Sigmoid colon (tissue), 7 donors: Measurements from ENCODE around the gene ZNF502. TPM values are rescaled to one million over a fixed set of nuclear protein-coding genes. Genes with fewer than 3 reads are reported as not detected.
A peak's percentile ranks its signal among the peaks of the same experiment; 100 is the strongest.

ENCODE experiments used
- DNase-seq: peaks from one replicate; pipeline ENCODE4 v3.0.0-alpha.2; 2019
- H3K27ac ChIP-seq, 4 donors: fragments of 200-600 bp; sonication (generic); one replicate each; pipeline ENCODE4 v1.5.1; 2016 to 2019; ENCODE audit warnings: mild to moderate bottlenecking in 1 of 4
- H3K27me3 ChIP-seq, 3 donors: fragments of 200-600 bp; sonication (generic); one replicate each; pipeline ENCODE4 v1.5.1; 2019; ENCODE audit warnings: mild to moderate bottlenecking in 1 of 3
- H3K36me3 ChIP-seq, 4 donors: fragments of 200-600 bp; sonication (generic); one replicate each; pipeline ENCODE4 v1.5.1; 2016 to 2019
- H3K4me1 ChIP-seq, 4 donors: fragments of 200-600 bp; sonication (generic); one replicate each; pipeline ENCODE4 v1.5.1; 2017 to 2019
- H3K4me3 ChIP-seq, 4 donors: fragments of 200-600 bp; sonication (generic); one replicate each; pipeline ENCODE4 v1.5.1; 2017 to 2019; ENCODE audit warnings: mild to moderate bottlenecking in 2 of 4, moderate library complexity in 1 of 4
- H3K9me3 ChIP-seq, 4 donors: fragments of 200-600 bp in 3 of 4; sonication (generic) in 3 of 4; one replicate each; pipeline versions ENCODE4 v1.5.1 to v1.6.1; 2013 to 2019
- CTCF ChIP-seq, 4 experiments: fragments of 450-650 bp in 3 of 4; fragments of 200-600 bp in 1 of 4; IDR thresholded peaks; one replicate each; pipeline ENCODE4 v1.5.1; 2016 to 2019; ENCODE audit warnings: antibody characterized with exemption in 4 of 4, mild to moderate bottlenecking in 3 of 4, moderate library complexity in 2 of 4
- EP300 ChIP-seq, 4 donors: sonication (generic); formaldehyde crosslinking; IDR thresholded peaks; one replicate each; pipeline ENCODE4 v1.6.1; 2017; ENCODE audit warnings: antibody characterized with exemption in 4 of 4
- POLR2A ChIP-seq, 2 donors: fragments of 450-650 bp; IDR thresholded peaks; one replicate each; pipeline ENCODE4 v1.6.1; 2016; ENCODE audit warnings: antibody characterized with exemption in 2 of 2, mild to moderate bottlenecking in 2 of 2, moderate library complexity in 2 of 2
- POLR2AphosphoS5 ChIP-seq, 4 donors: sonication (generic); formaldehyde crosslinking; IDR thresholded peaks; one replicate each; pipeline ENCODE4 v1.6.1; 2017; ENCODE audit warnings: antibody characterized with exemption in 4 of 4
- WGBS, 2 donors: extraction: QIAGEN DNeasy Blood & Tissue Kit; methylation state at CpG; one replicate each; pipeline ENCODE4 v1.1.7; 2013; 5-methylcytosine and 5-hydroxymethylcytosine counted together
- intact Hi-C: fragments of 100-400 bp; cut with DNase I; formaldehyde crosslinking; loops from one replicate; pipeline ENCODE4 v1.15.1; 2023
- polyA plus RNA-seq, 3 donors: library from polyadenylated mRNA; stranded (reverse); fragments of 200-250 nt; gene quantifications; one replicate each; pipeline ENCODE4 v1.2.3, GENCODE V29; 2013
- total RNA-seq, 4 donors: library from RNA; depleted of rRNA; stranded (reverse); fragments of >200 nt; gene quantifications; one replicate each; pipeline ENCODE4 v1.1.0, GENCODE V29; 2016
- donor health status: healthy with polysubstance abuse.
- donor health status: Bipolar disorder and iron deficiency.
- donor health status: healthy.

Gene ZNF502
- total and polyA plus RNA-seq, 7 donors = 0.69 to 8.9 (median 5.8) TPM

DNA sequence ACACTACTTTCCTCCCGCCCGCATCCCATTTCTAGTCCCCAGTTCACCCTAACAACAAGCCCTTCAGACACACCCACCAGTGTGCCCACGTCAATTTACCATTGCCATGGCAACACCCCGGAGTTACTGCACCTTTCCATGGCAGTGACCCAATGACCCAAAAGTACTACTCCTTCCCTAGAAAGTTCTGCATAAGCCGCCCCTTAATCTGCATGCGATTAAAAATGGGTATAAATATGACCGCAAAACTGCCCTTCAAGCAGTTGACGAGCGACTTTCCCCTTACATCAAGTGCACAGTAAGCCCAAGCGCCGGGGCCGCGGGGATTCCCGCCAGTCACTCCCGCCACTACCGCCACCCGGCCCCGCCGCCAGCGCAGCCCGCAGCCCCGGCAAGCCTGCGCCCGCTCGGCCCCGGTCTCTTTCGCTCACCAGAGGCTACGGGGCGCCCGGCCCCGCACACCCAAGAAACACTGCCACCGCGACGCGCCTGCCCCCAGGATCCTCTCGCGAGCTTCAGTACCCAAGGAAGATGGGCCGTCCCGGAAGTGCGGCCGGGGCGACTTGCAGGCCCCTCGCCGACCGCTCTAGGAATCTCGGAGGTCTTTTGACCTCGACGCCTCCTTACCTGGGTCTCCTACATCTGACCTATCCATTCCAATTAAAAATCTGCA is 27.2 kb upstream of the ZNF502 start:
- TF ChIP-seq CTCF (IDR thresholded peaks at IDR 0.05) (no peak), POLR2AphosphoS5 (IDR thresholded peaks at IDR 0.05) (peak in 2 of 4 donors; percentile 9 to 26), POLR2A (IDR thresholded peaks at IDR 0.05) (no peak), EP300 (IDR thresholded peaks at IDR 0.05) (no peak)
- H3K27me3 ChIP-seq = peaks cover 0 to 5% (median 0%) of the 10 kb centered on the region in 3 donors
- H3K36me3 ChIP-seq = no peaks in the 10 kb centered on the region
- intact Hi-C loops = loop anchor here (2.0 kb wide), 1 partner anchor 60 kb away; the partner anchor contains the start of gene ZNF197
- DNase-seq = peak; percentile 84
- H3K4me3 ChIP-seq = peak overlapping the region; percentile 74 to 85 (median 78)
- H3K27ac ChIP-seq = peak overlapping the region; percentile 70 to 76 (median 72)
- peaks cover 0 to 9% (median 0%) of the 10 kb centered on the region in 4 donors for H3K9me3 ChIP-seq
- 2 to 3% methylated on average over 48 of the region's 48 CpGs for WGBS, 2 donors
- H3K4me1 ChIP-seq = peaks cover 0 to 13% (median 8%) of the 10 kb centered on the region in 4 donors

GRCh38 chr3:44687898-44688297 is 24.6 kb upstream of the ZNF502 start:
- DNase-seq = no peak
- Histone ChIP-seq H3K4me3 (no peak overlapping the region), H3K4me1 (peaks cover 0 to 13% (median 8%) of the 10 kb centered on the region in 4 donors), H3K27me3 (peaks cover 0 to 15% (median 0%) of the 10 kb centered on the region in 3 donors), H3K36me3 (no peaks in the 10 kb centered on the region), H3K27ac (no peak overlapping the region), H3K9me3 (peaks cover 0 to 2% (median 0%) of the 10 kb centered on the region in 4 donors)
- intact Hi-C loops = no loop called here
- TF ChIP-seq CTCF (IDR thresholded peaks at IDR 0.05) = no peak
- no peak for TF ChIP-seq POLR2AphosphoS5 (IDR thresholded peaks at IDR 0.05)
- TF ChIP-seq POLR2A (IDR thresholded peaks at IDR 0.05) = no peak
- TF ChIP-seq EP300 (IDR thresholded peaks at IDR 0.05) = no peak
- 25 to 50% methylated on average over 1 of the region's 1 CpG for WGBS, 2 donors

- no peak for TF ChIP-seq EP300 (IDR thresholded peaks at IDR 0.05)
- intact Hi-C loops = no loop called here
- no peaks in the 10 kb centered on the region for H3K27me3 ChIP-seq
- 97% methylated on average over 10 of the region's 10 CpGs for WGBS, 2 donors
- peaks cover 23 to 60% (median 44%) of the 10 kb centered on the region in 4 donors for H3K36me3 ChIP-seq
- no peaks in the 10 kb centered on the region for H3K4me1 ChIP-seq
- no peak overlapping the region for H3K27ac ChIP-seq
- no peak for DNase-seq
- no peak overlapping the region for H3K4me3 ChIP-seq
- H3K9me3 ChIP-seq = peaks cover 50 to 73% (median 64%) of the 10 kb centered on the region in 4 donors
Observed at GRCh38 chr3:44721231-44722102, 9.0 kb downstream of the ZNF502 start.

DNA sequence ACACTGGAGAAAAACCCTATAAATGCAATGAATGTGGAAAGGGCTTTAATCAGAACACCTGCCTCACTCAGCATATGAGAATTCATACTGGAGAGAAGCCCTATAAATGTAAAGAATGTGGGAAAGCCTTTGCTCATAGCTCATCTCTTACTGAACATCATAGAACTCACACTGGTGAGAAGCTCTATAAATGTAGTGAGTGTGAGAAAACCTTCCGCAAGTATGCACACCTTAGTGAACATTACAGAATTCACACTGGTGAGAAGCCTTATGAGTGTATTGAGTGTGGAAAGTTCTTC is 9.6 kb downstream of the ZNF502 start:
- intact Hi-C loops = no loop called here
- no peak overlapping the region for H3K4me3 ChIP-seq
- no peak for TF ChIP-seq POLR2AphosphoS5 (IDR thresholded peaks at IDR 0.05)
- no peak for TF ChIP-seq POLR2A (IDR thresholded peaks at IDR 0.05)
- no peak for TF ChIP-seq EP300 (IDR thresholded peaks at IDR 0.05)
- no peak for TF ChIP-seq CTCF (IDR thresholded peaks at IDR 0.05)
- H3K27me3 ChIP-seq = no peaks in the 10 kb centered on the region
- no peak overlapping the region for H3K27ac ChIP-seq
- no peak for DNase-seq
- no peaks in the 10 kb centered on the region for H3K4me1 ChIP-seq
- 96% methylated on average over 1 of the region's 1 CpG for WGBS, 2 donors
- H3K36me3 ChIP-seq = peaks cover 23 to 55% (median 44%) of the 10 kb centered on the region in 4 donors
- H3K9me3 ChIP-seq = peaks cover 50 to 73% (median 63%) of the 10 kb centered on the region in 4 donors

DNA sequence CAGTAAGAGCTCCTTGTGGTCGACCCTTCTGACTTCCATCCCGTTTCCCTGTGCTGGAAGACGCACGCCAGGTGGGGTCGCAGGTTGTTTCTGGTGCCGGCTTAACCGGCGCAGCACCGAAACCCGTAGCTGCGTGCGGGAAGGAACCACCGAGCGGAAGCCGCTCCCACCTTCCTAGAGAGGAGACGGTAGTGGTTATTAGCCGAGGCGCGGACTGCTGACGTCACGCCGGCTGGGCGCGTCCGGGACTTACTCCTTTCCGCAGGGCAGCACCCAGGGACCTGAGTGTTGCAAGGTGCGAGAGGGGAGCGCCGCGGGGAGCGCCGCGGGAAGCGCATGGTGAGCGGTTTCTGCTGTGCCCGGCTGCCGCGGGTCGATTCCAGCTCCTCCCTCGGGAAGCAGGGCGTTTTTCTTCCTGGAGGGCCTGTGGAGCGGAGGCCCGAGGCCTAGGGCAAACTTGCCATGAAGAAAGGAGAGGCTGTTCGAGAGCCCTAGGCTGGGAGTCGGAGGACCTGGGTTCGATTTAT is 17.0 kb downstream of the ZNF502 start, which contains the start of gene ZNF501:
Gene ZNF501 (plus strand): TSS at position 252 of the 527 bp plus-strand sequence. CDS start 4,787 bp downstream, outside the sequence.
- Histone ChIP-seq H3K9me3 (peaks cover 6 to 49% (median 38%) of the 10 kb centered on the region in 4 donors), H3K4me3 (peak within 1 kb of the TSS; percentile 53 to 85 (median 70)), H3K36me3 (peaks cover 6 to 35% (median 28%) of the 10 kb centered on the region in 4 donors), H3K27me3 (no peaks in the 10 kb centered on the region), H3K27ac (peak within 1 kb of the TSS; percentile 52 to 73 (median 64)), H3K4me1 (peaks cover 0 to 15% (median 9%) of the 10 kb centered on the region in 4 donors)
- 1% methylated on average over 46 of the region's 46 CpGs for WGBS, 2 donors
- intact Hi-C loops = loop anchor here (1.0 kb wide), 2 partner anchors 17 to 32 kb away; partner anchors contain the start of genes KIAA1143, KIF15 and ZNF502
- peak; percentile 39 to 76 (median 68) for TF ChIP-seq POLR2AphosphoS5 (IDR thresholded peaks at IDR 0.05)
- TF ChIP-seq POLR2A (IDR thresholded peaks at IDR 0.05) = peak in 1 of 2 donors; percentile 32
- TF ChIP-seq EP300 (IDR thresholded peaks at IDR 0.05) = no peak
- DNase-seq = peak; percentile 97
